ENCODE measurements around the gene AFG3L2.

The AFG3L2 gene

DNA sequence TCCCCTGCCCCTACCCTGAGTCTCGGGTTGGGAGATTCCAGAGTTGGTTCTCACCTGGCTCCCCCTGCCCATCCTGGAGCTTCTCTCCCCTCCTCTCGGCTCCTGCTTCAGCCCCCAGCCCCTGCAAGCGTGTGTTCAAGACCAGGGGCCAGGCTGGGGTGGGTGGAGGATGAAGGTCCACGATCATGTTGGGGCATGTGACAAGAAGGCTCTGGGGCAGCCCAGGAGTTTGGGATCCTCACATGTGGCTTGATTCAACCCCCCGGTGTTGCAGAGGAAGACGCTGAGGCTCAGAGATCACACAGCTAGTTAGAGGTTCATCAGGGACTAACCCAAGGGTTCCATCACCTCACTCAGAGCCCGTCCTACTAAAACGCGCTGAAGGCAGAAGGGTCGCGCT, 83.2 kb downstream of the AFG3L2 start:
- TF ChIP-seq, protein P1, sequence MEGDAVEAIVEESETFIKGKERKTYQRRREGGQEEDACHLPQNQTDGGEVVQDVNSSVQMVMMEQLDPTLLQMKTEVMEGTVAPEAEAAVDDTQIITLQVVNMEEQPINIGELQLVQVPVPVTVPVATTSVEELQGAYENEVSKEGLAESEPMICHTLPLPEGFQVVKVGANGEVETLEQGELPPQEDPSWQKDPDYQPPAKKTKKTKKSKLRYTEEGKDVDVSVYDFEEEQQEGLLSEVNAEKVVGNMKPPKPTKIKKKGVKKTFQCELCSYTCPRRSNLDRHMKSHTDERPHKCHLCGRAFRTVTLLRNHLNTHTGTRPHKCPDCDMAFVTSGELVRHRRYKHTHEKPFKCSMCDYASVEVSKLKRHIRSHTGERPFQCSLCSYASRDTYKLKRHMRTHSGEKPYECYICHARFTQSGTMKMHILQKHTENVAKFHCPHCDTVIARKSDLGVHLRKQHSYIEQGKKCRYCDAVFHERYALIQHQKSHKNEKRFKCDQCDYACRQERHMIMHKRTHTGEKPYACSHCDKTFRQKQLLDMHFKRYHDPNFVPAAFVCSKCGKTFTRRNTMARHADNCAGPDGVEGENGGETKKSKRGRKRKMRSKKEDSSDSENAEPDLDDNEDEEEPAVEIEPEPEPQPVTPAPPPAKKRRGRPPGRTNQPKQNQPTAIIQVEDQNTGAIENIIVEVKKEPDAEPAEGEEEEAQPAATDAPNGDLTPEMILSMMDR (IDR thresholded peaks at IDR 0.05; ENCODE audit: control insufficient read depth, insufficient read depth, low read depth, low read length, missing control alignments) = no peak
- no peak for DNase-seq (ENCODE audit: low read depth)
- H3K4me3 ChIP-seq (ENCODE audit: control insufficient read depth, low read depth, low read length) = no peak overlapping the region

DNA sequence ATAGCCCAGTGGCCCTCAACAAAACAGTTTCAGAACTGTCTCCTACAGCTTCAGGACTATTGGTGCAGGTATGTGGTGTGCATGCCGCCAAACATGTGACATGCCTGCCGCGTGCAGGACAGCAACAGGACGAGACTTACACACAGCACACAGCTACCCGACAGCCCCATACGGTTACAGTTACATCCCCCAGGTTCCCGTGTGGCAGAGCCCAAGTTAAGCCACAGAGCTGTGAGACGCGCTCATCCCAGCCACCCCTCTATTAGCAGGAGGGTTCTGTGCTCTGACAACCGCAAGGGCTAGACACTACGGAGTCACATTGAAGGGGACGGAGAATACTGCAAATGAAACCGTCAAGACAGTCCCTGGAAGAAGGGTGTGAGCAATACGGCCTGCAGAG, 85.3 kb downstream of the AFG3L2 start:
- TF ChIP-seq, protein P1 (IDR thresholded peaks at IDR 0.05; ENCODE audit: control insufficient read depth, insufficient read depth, low read depth, low read length, missing control alignments) = no peak
- DNase-seq (ENCODE audit: low read depth) = no peak
- no peak overlapping the region for H3K4me3 ChIP-seq (ENCODE audit: control insufficient read depth, low read depth, low read length)

DNA sequence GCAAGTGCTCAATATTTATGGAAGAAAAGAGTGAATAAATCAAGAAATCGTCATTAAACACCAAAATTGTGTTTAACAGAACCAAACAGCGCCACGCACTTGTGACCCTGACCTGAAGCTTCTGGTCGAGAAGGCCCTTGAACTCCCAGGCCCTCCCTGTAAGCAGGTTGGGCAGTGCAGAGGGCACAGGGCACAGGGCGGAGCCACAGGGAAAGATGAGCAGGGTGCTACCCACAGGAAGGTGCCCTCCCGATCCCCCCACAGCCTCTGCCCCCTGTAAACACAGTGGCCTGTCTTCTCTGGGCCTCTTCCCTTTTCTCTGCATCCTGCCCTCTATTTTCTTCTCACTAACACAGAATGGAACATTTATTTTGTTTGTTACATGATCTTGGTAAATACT, 85.9 kb downstream of the AFG3L2 start:
- H3K4me3 ChIP-seq (ENCODE audit: control insufficient read depth, low read depth, low read length) = no peak overlapping the region
- DNase-seq (ENCODE audit: low read depth) = no peak

DNA sequence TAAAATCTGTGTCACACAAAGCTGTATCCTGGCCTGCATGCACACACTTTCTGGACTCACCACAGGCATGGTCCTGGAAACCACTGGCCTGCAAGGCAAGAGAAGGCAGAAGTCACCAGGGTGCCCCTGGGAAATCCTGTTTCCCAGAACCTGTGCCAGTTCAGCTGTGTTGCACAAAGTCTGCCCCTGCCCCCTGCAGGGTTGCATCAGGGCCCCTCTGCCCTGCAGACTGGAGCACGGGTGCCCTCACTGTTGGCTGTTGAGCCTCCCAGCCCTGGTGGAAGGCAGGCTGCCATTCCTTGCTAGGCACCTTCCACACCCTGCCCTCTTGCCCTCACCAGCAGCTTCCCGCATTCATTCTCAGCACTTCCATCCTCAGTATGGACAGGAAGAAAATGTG, 86.9 kb downstream of the AFG3L2 start:
- no peak overlapping the region for H3K4me3 ChIP-seq (ENCODE audit: control insufficient read depth, low read depth, low read length)
- no peak for DNase-seq (ENCODE audit: low read depth)
- TF ChIP-seq, protein P1 (IDR thresholded peaks at IDR 0.05; ENCODE audit: control insufficient read depth, insufficient read depth, low read depth, low read length, missing control alignments) = no peak

More for the DNA sequence above, 85.9 kb downstream of the AFG3L2 start:
- TF ChIP-seq, protein P1 (IDR thresholded peaks at IDR 0.05; ENCODE audit: control insufficient read depth, insufficient read depth, low read depth, low read length, missing control alignments) = no peak

DNA sequence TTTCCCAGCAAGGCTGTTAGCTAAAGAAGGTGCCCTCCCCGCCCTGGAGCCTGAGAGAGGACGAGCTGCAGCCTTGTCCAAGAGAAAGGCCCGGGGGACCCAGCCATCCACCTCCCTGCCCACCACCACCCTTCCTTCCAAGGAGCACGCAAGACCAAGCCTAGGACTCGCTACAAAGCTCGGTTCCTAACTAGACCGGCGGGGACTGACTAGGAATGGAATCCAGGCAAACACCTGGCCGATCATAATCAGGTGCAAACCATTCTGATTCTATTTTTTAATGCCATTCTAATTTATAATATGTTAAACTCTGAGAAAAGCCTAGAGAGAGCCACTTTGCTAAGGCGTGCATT, 88.6 kb downstream of the AFG3L2 start:
- no peak for DNase-seq (ENCODE audit: low read depth)
- H3K4me3 ChIP-seq (ENCODE audit: control insufficient read depth, low read depth, low read length) = peak overlapping the region; percentile 44
- TF ChIP-seq, protein P1 (IDR thresholded peaks at IDR 0.05; ENCODE audit: control insufficient read depth, insufficient read depth, low read depth, low read length, missing control alignments) = no peak

DNA sequence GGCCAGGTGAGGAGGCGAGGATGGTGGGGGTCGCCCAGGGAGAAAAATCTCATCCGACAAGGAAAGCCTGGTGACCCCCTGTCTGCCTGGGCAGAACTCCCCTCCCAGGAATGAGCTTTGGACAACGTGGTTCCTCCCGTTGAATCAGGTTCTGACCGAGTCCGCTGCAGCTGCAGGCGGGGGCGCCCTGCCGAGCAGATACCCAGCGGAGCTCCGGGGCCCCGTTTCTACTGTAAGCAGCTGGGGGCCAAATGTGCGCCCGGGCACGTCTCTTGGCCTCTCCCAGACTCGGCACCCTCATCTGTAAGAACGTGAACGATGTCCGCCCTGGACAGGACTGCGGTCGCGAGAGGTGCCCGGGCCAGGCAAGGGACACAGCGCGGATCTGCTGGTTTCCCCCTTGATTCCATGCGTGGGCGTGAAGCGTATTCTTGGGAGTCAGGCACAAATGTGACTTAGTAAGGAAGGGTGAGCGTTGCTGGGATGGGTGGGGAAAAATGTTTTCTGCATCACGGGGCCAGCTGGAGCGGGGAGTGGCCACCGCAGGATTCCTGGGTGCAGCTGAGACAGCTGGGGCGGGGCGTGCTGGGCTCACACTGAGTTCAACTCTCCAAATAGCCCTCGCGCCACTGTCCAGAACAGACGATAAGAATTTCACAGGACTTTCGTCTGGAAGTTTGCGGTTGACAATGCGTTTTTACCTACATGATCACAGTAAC, 89.2 kb downstream of the AFG3L2 start:
- peak; percentile 78 for DNase-seq (ENCODE audit: low read depth)
- TF ChIP-seq, protein P1 (IDR thresholded peaks at IDR 0.05; ENCODE audit: control insufficient read depth, insufficient read depth, low read depth, low read length, missing control alignments) = no peak
- peak overlapping the region; percentile 44 for H3K4me3 ChIP-seq (ENCODE audit: control insufficient read depth, low read depth, low read length)

Data from AG09309 (cell line).